HEK293 (cell line): Measurements from ENCODE around the gene GATAD2A.

Source experiments
- EGR2 ChIP-seq: fragments of 450-650 bp; formaldehyde crosslinking; IDR thresholded peaks from 2 replicates; pipeline ENCODE4 v1.5.1; 2016; ENCODE audit warnings: low read depth, missing biosample characterization, missing genetic modification characterization
- FEZF1 ChIP-seq: fragments of 450-650 bp; formaldehyde crosslinking; IDR thresholded peaks from 2 replicates; pipeline ENCODE4 v1.5.1; 2016; ENCODE audit warnings: missing biosample characterization, missing genetic modification characterization
- MZF1 ChIP-seq: fragments of 450-650 bp; formaldehyde crosslinking; IDR thresholded peaks from 2 replicates; pipeline ENCODE4 v1.5.1; 2017; ENCODE audit warnings: missing biosample characterization, missing genetic modification characterization, borderline replicate concordance
- OSR2 ChIP-seq: fragments of 450-650 bp; formaldehyde crosslinking; IDR thresholded peaks from 2 replicates; pipeline ENCODE4 v1.5.1; 2016; ENCODE audit warnings: missing biosample characterization, missing genetic modification characterization
- PBX3 ChIP-seq: sonication (generic); formaldehyde crosslinking; IDR thresholded peaks from 2 replicates; pipeline ENCODE4 v1.8.1; 2022; ENCODE audit warnings: mild to moderate bottlenecking, moderate library complexity, missing genetic modification reagents
- SP3 ChIP-seq: fragments of 450-650 bp; formaldehyde crosslinking; IDR thresholded peaks from 2 replicates; pipeline ENCODE4 v1.5.1; 2016; ENCODE audit warnings: missing biosample characterization, missing genetic modification characterization
- WT1 ChIP-seq: fragments of 450-650 bp; formaldehyde crosslinking; IDR thresholded peaks from 2 replicates; pipeline ENCODE4 v1.5.1; 2016; ENCODE audit warnings: missing biosample characterization, missing genetic modification characterization
- ZBTB6 ChIP-seq: fragments of 450-650 bp; formaldehyde crosslinking; IDR thresholded peaks from 2 replicates; pipeline ENCODE4 v1.5.1; 2017; ENCODE audit warnings: missing biosample characterization, missing genetic modification characterization
- ZNF157 ChIP-seq: fragments of 450-650 bp; formaldehyde crosslinking; IDR thresholded peaks from 2 replicates; pipeline ENCODE4 v1.5.1; 2016; ENCODE audit warnings: missing biosample characterization, missing genetic modification characterization
- ZNF174 ChIP-seq: fragments of 450-650 bp; formaldehyde crosslinking; IDR thresholded peaks from 2 replicates; pipeline ENCODE4 v1.5.0; 2017; ENCODE audit warnings: missing biosample characterization, mild to moderate bottlenecking, missing genetic modification characterization
- ZNF23 ChIP-seq: fragments of 450-650 bp; formaldehyde crosslinking; IDR thresholded peaks from 2 replicates; pipeline ENCODE4 v1.5.1; 2016; ENCODE audit warnings: missing biosample characterization, missing genetic modification characterization, borderline replicate concordance
- ZNF324 ChIP-seq: fragments of 450-650 bp; formaldehyde crosslinking; IDR thresholded peaks from 2 replicates; pipeline ENCODE4 v1.5.1; 2016; ENCODE audit warnings: missing biosample characterization, missing genetic modification characterization
- ZNF341 ChIP-seq: fragments of 450-650 bp; formaldehyde crosslinking; IDR thresholded peaks from 2 replicates; pipeline ENCODE4; 2016; ENCODE audit warnings: low read depth, missing biosample characterization, missing genetic modification characterization
- ZNF350 ChIP-seq: fragments of 450-650 bp; formaldehyde crosslinking; IDR thresholded peaks from 2 replicates; pipeline ENCODE4 v1.5.0; 2017; ENCODE audit warnings: missing biosample characterization, mild to moderate bottlenecking, missing genetic modification characterization
- ZNF391 ChIP-seq: fragments of 450-650 bp; formaldehyde crosslinking; IDR thresholded peaks from 2 replicates; pipeline ENCODE4 v1.5.1; 2016; ENCODE audit warnings: low read depth, missing biosample characterization, missing genetic modification characterization, borderline replicate concordance
- ZNF488 ChIP-seq: fragments of 450-650 bp; formaldehyde crosslinking; IDR thresholded peaks from 2 replicates; pipeline ENCODE4 v1.5.1; 2016; ENCODE audit warnings: missing biosample characterization, missing genetic modification characterization
- ZNF514 ChIP-seq: fragments of 450-650 bp; formaldehyde crosslinking; IDR thresholded peaks from 2 replicates; pipeline ENCODE4 v1.5.1; 2016; ENCODE audit warnings: missing biosample characterization, missing genetic modification characterization
- ZNF544 ChIP-seq: fragments of 450-650 bp; formaldehyde crosslinking; IDR thresholded peaks from 2 replicates; pipeline ENCODE4 v1.5.0; 2017; ENCODE audit warnings: missing biosample characterization, missing genetic modification characterization
- ZNF548 ChIP-seq: fragments of 450-650 bp; formaldehyde crosslinking; IDR thresholded peaks from 2 replicates; pipeline ENCODE4 v1.5.1; 2016; ENCODE audit warnings: missing biosample characterization, missing genetic modification characterization
- ZNF571 ChIP-seq: fragments of 450-650 bp; formaldehyde crosslinking; IDR thresholded peaks from 2 replicates; pipeline ENCODE4 v1.5.0; 2017; ENCODE audit warnings: missing biosample characterization, missing genetic modification characterization
- ZNF610 ChIP-seq: fragments of 450-650 bp; formaldehyde crosslinking; IDR thresholded peaks from 2 replicates; pipeline ENCODE4 v1.5.1; 2016; ENCODE audit warnings: missing biosample characterization, missing genetic modification characterization, borderline replicate concordance
- ZNF624 ChIP-seq: fragments of 450-650 bp; formaldehyde crosslinking; IDR thresholded peaks from 2 replicates; pipeline ENCODE4 v1.5.1; 2017; ENCODE audit warnings: missing biosample characterization, missing genetic modification characterization
- ZNF658 ChIP-seq: fragments of 450-650 bp; formaldehyde crosslinking; IDR thresholded peaks from 2 replicates; pipeline ENCODE4; 2016; ENCODE audit warnings: missing biosample characterization, missing genetic modification characterization
- ZNF701 ChIP-seq: fragments of 450-650 bp; formaldehyde crosslinking; IDR thresholded peaks from 2 replicates; pipeline ENCODE4 v1.5.1; 2016; ENCODE audit warnings: missing biosample characterization, missing genetic modification characterization
- ZNF747 ChIP-seq: fragments of 450-650 bp; formaldehyde crosslinking; IDR thresholded peaks from 2 replicates; pipeline ENCODE4 v1.5.1; 2016; ENCODE audit warnings: missing biosample characterization, missing genetic modification characterization
- ZNF76 ChIP-seq: fragments of 450-650 bp; formaldehyde crosslinking; IDR thresholded peaks from 2 replicates; pipeline ENCODE4; 2016; ENCODE audit warnings: low read depth, missing biosample characterization, missing genetic modification characterization, borderline replicate concordance
- TF ChIP-seq, protein P1 (sequence below): fragments of 450-650 bp; formaldehyde crosslinking; optimal IDR thresholded peaks from 2 replicates; pipeline ENCODE3; 2016; ENCODE audit warnings: missing biosample characterization, mild to moderate bottlenecking, missing genetic modification characterization
- TF ChIP-seq, protein P2 (sequence below): fragments of 450-650 bp; formaldehyde crosslinking; IDR thresholded peaks from 2 replicates; pipeline ENCODE4 v1.5.1; 2016; ENCODE audit warnings: missing biosample characterization, missing genetic modification characterization
- TF ChIP-seq, protein P3 (sequence below): fragments of 450-650 bp; formaldehyde crosslinking; IDR thresholded peaks from 2 replicates; pipeline ENCODE4 v1.5.1; 2016; ENCODE audit warnings: missing biosample characterization, missing genetic modification characterization, borderline replicate concordance

The GATAD2A gene

GRCh38 chr19:19385131-19385895 lies 20.2 kb upstream of the GATAD2A start (continued):
- TF ChIP-seq ZNF658 (tag by site-specific recombination) (no peak), ZNF76 (tag by site-specific recombination) (peak; percentile 86), WT1 (tag by site-specific recombination) (no peak), ZNF324 (tag by site-specific recombination) (no peak), ZNF350 (tag by site-specific recombination) (no peak), SP3 (tag by site-specific recombination) (peak; percentile 99), ZNF341 (peak; percentile 25; the same call in 1 of the 2 replicates), ZNF571 (no peak), PBX3 (peak; percentile 100), ZNF23 (tag by site-specific recombination) (no peak), ZNF747 (tag by site-specific recombination) (no peak), ZNF544 (no peak), ZNF548 (tag by site-specific recombination) (no peak), ZNF514 (tag by site-specific recombination) (no peak), ZNF488 (tag by site-specific recombination) (no peak), ZBTB6 (tag by site-specific recombination) (no peak), FEZF1 (tag by site-specific recombination) (no peak), ZNF157 (tag by site-specific recombination) (no peak), ZNF174 (tag by site-specific recombination) (no peak), ZNF610 (tag by site-specific recombination) (no peak), ZNF624 (tag by site-specific recombination) (no peak), ZNF391 (no peak), ZNF701 (tag by site-specific recombination) (no peak), OSR2 (no peak), MZF1 (tag by site-specific recombination) (no peak), EGR2 (tag by site-specific recombination) (no peak)
- TF ChIP-seq, protein P1, sequence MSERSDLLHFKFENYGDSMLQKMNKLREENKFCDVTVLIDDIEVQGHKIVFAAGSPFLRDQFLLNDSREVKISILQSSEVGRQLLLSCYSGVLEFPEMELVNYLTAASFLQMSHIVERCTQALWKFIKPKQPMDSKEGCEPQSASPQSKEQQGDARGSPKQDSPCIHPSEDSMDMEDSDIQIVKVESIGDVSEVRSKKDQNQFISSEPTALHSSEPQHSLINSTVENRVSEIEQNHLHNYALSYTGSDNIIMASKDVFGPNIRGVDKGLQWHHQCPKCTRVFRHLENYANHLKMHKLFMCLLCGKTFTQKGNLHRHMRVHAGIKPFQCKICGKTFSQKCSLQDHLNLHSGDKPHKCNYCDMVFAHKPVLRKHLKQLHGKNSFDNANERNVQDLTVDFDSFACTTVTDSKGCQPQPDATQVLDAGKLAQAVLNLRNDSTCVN, result peak; percentile 93
- TF ChIP-seq, protein P2, sequence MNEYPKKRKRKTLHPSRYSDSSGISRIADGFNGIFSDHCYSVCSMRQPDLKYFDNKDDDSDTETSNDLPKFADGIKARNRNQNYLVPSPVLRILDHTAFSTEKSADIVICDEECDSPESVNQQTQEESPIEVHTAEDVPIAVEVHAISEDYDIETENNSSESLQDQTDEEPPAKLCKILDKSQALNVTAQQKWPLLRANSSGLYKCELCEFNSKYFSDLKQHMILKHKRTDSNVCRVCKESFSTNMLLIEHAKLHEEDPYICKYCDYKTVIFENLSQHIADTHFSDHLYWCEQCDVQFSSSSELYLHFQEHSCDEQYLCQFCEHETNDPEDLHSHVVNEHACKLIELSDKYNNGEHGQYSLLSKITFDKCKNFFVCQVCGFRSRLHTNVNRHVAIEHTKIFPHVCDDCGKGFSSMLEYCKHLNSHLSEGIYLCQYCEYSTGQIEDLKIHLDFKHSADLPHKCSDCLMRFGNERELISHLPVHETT (tag by site-specific recombination), result no peak
- TF ChIP-seq, protein P3, sequence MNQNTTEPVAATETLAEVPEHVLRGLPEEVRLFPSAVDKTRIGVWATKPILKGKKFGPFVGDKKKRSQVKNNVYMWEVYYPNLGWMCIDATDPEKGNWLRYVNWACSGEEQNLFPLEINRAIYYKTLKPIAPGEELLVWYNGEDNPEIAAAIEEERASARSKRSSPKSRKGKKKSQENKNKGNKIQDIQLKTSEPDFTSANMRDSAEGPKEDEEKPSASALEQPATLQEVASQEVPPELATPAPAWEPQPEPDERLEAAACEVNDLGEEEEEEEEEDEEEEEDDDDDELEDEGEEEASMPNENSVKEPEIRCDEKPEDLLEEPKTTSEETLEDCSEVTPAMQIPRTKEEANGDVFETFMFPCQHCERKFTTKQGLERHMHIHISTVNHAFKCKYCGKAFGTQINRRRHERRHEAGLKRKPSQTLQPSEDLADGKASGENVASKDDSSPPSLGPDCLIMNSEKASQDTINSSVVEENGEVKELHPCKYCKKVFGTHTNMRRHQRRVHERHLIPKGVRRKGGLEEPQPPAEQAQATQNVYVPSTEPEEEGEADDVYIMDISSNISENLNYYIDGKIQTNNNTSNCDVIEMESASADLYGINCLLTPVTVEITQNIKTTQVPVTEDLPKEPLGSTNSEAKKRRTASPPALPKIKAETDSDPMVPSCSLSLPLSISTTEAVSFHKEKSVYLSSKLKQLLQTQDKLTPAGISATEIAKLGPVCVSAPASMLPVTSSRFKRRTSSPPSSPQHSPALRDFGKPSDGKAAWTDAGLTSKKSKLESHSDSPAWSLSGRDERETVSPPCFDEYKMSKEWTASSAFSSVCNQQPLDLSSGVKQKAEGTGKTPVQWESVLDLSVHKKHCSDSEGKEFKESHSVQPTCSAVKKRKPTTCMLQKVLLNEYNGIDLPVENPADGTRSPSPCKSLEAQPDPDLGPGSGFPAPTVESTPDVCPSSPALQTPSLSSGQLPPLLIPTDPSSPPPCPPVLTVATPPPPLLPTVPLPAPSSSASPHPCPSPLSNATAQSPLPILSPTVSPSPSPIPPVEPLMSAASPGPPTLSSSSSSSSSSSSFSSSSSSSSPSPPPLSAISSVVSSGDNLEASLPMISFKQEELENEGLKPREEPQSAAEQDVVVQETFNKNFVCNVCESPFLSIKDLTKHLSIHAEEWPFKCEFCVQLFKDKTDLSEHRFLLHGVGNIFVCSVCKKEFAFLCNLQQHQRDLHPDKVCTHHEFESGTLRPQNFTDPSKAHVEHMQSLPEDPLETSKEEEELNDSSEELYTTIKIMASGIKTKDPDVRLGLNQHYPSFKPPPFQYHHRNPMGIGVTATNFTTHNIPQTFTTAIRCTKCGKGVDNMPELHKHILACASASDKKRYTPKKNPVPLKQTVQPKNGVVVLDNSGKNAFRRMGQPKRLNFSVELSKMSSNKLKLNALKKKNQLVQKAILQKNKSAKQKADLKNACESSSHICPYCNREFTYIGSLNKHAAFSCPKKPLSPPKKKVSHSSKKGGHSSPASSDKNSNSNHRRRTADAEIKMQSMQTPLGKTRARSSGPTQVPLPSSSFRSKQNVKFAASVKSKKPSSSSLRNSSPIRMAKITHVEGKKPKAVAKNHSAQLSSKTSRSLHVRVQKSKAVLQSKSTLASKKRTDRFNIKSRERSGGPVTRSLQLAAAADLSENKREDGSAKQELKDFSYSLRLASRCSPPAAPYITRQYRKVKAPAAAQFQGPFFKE (tag by site-specific recombination), result no peak
